IgD-negative memory B cell (primary cell): ENCODE results near the gene EN1. TPM values are rescaled to one million over a fixed set of nuclear protein-coding genes. Genes with fewer than 3 reads are reported as not detected.

Experiments used
- H3K27ac Mint-ChIP-seq, 3 donors: one replicate each; pipeline ENCODE4 v1.8.0; 2020 to 2022; ENCODE audit warnings: mild to moderate bottlenecking in 3 of 3, mixed read lengths in 3 of 3, moderate library complexity in 1 of 3
- H3K27me3 Mint-ChIP-seq: one replicate; pipeline ENCODE4 v1.8.0; 2021; ENCODE audit warnings: mixed read lengths
- H3K36me3 Mint-ChIP-seq: one replicate; pipeline ENCODE4 v1.8.0; 2020; ENCODE audit warnings: mild to moderate bottlenecking, mixed read lengths
- H3K4me1 Mint-ChIP-seq, 3 donors: one replicate each; pipeline ENCODE4 v1.8.0; 2020 to 2022; ENCODE audit warnings: mixed read lengths in 3 of 3, mild to moderate bottlenecking in 1 of 3
- H3K4me3 Mint-ChIP-seq, 4 donors: one replicate each; pipeline ENCODE4 v1.8.0; 2020 to 2022; ENCODE audit warnings: mild to moderate bottlenecking in 4 of 4, mixed read lengths in 4 of 4, moderate library complexity in 3 of 4
- H3K9me3 Mint-ChIP-seq, 3 donors: one replicate each; pipeline ENCODE4 v1.8.0; 2020 to 2021; ENCODE audit warnings: mixed read lengths in 3 of 3, mild to moderate bottlenecking in 1 of 3
- polyA plus RNA-seq: library from polyadenylated mRNA; unstranded; fragments of 300-500 nt; fragmentation: Illumina TruSeq; gene quantifications from one replicate; pipeline ENCODE4 v1.2.3, GENCODE V29; 2021

EN1 gene
- polyA plus RNA-seq = not detected

DNA sequence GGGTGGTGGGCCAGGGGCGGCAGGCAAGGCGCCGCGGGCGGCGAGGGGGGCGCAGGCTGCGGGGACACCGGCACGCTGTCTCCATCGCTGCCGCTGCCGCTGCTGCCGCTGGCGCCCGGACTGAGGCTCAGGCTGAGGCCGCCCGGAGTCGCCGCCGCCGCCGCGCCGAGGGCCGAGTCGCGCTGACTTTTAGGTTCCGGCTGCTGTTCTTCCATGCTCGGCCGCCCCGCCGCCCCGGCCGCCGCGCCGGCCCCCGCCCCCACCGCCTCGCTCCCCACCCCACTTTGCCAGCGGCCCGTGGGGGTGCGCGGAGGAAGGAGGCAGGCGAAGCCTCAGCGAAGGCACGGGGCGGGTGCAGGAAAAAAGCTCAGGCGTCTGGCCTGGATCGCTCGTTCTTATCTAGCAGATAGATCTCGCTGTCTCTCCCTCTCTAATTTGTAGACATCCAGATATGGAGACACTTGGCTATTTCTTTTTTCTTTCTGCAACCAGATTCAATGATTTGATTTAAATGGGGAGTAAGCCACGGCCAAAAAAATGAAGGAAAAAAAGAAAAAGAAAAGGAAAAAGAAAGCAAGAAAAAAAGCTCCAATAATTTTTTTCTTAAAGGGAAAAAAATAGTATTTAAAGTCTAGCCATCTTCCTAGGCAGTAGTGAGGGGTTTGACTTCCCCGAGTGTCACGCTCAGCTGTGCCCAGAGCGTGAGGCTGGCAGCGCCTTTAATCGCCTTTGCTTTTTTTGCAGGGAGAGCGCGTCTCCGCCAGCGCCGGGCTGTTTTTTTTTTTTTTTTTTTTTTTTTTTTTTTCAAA, at the start of gene EN1:
TSS of gene EN1 (minus strand) at position 696 of the 809 bp plus-strand sequence. CDS start at position 215, 481 bp downstream.
- H3K9me3 Mint-ChIP-seq = peaks cover 0 to 6% (median 0%) of the 10 kb centered on the region in 3 donors
- peaks cover 0 to 7% (median 6%) of the 10 kb centered on the region in 3 donors for H3K4me1 Mint-ChIP-seq
- H3K27me3 Mint-ChIP-seq = peaks cover 67% of the 10 kb centered on the region
- peak within 1 kb of the TSS in 3 of 4 donors; percentile 43 to 57 (median 51) for H3K4me3 Mint-ChIP-seq
- peak within 1 kb of the TSS; percentile 60 to 90 (median 67) for H3K27ac Mint-ChIP-seq
- H3K36me3 Mint-ChIP-seq = no peaks in the 10 kb centered on the region

DNA sequence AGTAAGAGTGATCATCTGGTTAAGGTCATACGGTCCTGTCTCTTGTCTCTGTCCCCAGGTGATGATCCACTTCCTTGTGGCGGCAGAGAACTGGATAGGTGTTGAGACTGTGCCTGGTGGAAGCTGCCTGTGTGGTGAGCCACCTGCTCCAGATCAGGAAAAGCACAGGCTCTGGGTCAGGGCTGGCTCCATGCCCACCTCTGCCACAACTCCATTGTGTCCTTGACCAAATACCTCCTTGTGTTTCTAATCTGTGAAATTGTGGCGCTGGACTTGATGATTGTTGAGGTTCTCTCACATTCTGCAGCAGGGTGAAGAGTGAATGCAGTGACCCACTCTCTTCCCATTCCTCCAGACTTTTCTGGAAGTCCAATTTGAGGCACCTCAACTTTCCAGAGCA, 45.7 kb upstream of the EN1 start:
- Mint-ChIP-seq H3K36me3 (no peaks in the 10 kb centered on the region), H3K9me3 (peaks cover 3 to 16% (median 9%) of the 10 kb centered on the region in 3 donors), H3K27ac (no peak overlapping the region)

DNA sequence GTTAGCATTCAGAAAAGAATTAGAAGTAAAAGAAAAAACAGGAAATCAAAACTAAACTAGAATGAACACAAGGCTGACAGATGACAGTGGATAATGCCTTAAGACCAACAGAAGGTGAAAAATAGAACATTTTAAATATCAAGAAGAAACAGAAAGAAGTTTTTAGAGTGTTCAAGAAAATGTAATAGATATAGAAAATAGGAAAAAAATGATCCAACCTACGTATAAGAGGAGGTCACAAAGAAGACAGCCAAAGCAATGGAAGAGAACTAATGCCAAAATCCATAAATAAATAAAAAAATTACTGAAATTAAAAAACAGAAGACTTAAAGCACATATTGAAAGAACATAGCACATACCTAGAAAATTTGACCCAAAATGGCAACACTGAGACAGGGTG, 42.5 kb upstream of the EN1 start:
- no peaks in the 10 kb centered on the region for H3K4me1 Mint-ChIP-seq
- peaks cover 3 to 16% (median 7%) of the 10 kb centered on the region in 3 donors for H3K9me3 Mint-ChIP-seq
- H3K4me3 Mint-ChIP-seq = no peak overlapping the region
- no peaks in the 10 kb centered on the region for H3K36me3 Mint-ChIP-seq
- H3K27ac Mint-ChIP-seq = no peak overlapping the region
- peaks cover 7% of the 10 kb centered on the region for H3K27me3 Mint-ChIP-seq

More for the DNA sequence above, 45.7 kb upstream of the EN1 start:
- Mint-ChIP-seq H3K27me3 (peaks cover 3% of the 10 kb centered on the region), H3K4me1 (no peaks in the 10 kb centered on the region), H3K4me3 (no peak overlapping the region)

DNA sequence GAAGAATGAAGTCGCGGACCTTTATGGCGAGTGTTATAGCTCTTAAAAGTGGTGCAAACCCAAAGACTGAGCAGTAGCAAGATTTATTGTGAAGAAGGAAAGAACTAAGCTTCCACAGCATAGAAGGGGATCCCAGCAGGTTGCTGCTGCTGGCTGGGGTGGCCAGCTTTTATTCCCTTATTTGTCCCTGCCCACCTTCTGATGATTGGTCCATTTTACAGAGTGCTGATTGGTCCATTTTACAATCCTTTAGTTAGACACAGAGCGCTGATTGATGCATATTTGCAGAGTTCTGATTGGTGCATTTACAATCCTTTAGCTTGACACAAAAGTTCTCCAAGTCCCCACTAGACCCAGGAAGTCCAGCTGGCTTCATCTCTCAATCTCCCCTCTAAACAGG, 36.3 kb upstream of the EN1 start:
- peak overlapping the region in 1 of 3 donors; percentile 83 for H3K27ac Mint-ChIP-seq
- no peaks in the 10 kb centered on the region for H3K36me3 Mint-ChIP-seq
- H3K4me1 Mint-ChIP-seq = peaks cover 2 to 6% (median 5%) of the 10 kb centered on the region in 3 donors
- peaks cover 26% of the 10 kb centered on the region for H3K27me3 Mint-ChIP-seq
- peaks cover 0 to 2% (median 0%) of the 10 kb centered on the region in 3 donors for H3K9me3 Mint-ChIP-seq
- no peak overlapping the region for H3K4me3 Mint-ChIP-seq

DNA sequence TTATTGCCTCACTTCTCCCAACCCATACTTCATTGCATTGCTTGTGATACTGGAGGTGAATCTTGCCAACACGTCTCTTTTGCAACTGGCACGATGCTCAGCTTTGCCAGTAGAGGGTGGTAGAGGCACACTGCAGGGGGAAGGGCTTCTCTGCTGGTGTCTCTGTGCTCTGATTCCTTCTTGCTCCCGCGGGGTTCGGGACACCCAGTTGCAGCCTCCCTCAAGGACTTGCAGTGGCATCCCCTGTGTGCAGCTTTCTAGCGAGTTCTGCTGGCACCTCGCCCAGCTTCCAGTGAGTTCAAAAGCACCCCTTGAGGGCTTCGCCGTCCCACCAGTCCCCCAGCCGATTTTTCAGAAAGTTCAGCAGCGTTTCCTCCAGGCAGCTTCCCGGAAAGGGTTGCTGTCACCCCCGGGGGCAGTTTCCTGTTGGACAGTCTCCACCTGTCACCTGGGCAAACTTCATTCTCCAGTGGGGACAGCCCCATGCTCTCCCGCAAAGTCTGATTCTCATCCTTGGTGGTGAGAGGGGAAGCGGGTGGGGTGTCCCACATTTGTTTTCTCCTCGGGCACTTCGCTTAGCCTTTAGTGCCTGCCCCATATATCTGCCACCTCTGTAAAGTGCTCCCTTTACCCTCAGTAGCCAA, 35.4 kb upstream of the EN1 start:
- peaks cover 2 to 6% (median 5%) of the 10 kb centered on the region in 3 donors for H3K4me1 Mint-ChIP-seq
- peak overlapping the region in 1 of 3 donors; percentile 83 for H3K27ac Mint-ChIP-seq
- H3K36me3 Mint-ChIP-seq = no peaks in the 10 kb centered on the region
- peaks cover 31% of the 10 kb centered on the region for H3K27me3 Mint-ChIP-seq
- peak overlapping the region; percentile 44 to 90 (median 81) for H3K4me3 Mint-ChIP-seq
- no peaks in the 10 kb centered on the region for H3K9me3 Mint-ChIP-seq

DNA sequence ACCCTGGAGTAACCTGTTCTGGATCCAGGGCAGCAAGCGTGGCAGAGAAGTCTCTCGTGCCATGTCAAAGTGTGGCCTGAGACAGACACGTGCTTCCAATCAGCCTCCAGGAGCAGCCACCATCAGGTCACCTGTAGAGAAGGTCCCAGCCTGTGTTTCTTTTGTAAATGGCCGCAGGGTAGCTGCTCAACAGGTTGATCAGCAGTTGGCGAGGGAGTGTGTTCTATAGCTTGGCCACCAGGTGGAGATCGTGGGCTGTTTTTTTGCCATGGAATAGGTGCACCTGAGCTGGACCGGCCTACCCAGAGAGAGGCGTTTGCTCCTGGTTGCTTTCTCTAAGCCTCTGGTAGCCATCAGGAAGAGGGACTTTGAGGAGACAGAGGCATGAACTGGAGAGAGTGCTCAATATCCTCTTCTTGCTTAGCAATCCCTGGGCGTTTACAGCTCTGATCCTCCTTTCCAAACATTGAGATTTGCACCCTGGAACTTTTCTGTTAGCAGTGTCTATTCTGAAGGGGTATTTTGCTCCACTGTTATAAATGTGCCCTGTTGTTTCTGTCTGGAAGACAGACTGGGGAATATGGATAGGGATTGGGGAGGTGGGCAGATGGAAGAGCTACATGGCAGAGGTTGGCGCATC, 34.2 kb upstream of the EN1 start:
- peaks cover 2 to 6% (median 5%) of the 10 kb centered on the region in 3 donors for H3K4me1 Mint-ChIP-seq
- H3K27ac Mint-ChIP-seq = no peak overlapping the region
- no peaks in the 10 kb centered on the region for H3K36me3 Mint-ChIP-seq
- peak overlapping the region in 2 of 4 donors; percentile 14 to 55 for H3K4me3 Mint-ChIP-seq
- H3K27me3 Mint-ChIP-seq = peaks cover 28% of the 10 kb centered on the region
- no peaks in the 10 kb centered on the region for H3K9me3 Mint-ChIP-seq

DNA sequence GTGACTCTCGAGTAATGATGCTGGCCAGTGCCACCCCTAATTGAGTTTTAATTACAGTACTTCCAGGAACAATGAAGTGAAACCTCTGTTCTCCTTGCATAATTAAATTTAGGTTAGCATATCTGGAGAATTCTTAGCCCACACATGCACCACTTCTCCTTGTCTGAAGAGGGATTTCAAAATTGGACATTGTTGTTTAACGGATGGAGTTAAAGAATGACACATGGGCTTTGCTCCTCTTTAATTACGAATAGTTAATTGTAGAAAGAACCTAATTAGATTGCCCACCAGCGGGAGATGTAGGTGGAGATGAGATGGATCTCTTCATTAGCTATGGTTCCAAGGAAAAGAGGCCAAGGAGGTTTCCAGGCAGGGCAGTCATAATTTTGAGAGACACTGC, 33.1 kb upstream of the EN1 start:
- Mint-ChIP-seq H3K4me3 (no peak overlapping the region), H3K9me3 (no peaks in the 10 kb centered on the region), H3K4me1 (peaks cover 2 to 6% (median 5%) of the 10 kb centered on the region in 3 donors), H3K27me3 (peaks cover 33% of the 10 kb centered on the region), H3K36me3 (no peaks in the 10 kb centered on the region), H3K27ac (no peak overlapping the region)

DNA sequence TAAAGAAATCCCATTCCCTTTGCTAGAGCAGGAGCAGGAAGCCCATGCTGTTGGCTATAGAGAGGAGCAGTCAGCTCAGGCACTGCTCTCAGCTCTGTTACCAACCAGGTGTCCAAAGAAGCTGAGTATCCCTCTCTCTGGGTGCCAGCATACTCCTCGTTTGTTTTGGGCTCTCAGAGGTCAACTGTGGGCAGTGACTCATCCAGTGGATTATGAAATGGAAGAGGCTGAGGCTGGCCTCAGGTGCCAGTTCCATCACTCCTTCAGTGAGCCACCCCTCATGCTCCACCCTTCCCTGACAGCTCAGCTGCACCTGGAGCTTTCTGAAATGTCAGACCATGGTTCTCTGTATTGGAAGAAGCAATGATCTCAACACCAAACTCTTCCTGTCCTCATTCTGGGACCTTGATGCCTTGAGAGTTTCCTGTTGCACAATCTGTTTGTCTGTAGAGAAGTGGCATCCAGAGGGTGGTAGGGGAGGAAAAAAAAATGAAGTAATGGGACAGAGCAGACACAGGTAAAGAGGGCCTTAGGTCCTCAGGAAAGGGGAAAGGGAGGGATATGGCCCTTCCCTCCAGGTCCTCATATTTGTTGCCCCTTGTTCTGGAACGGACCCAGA, 31.2 kb upstream of the EN1 start:
- Mint-ChIP-seq H3K9me3 (no peaks in the 10 kb centered on the region), H3K27ac (peak overlapping the region in 1 of 3 donors; percentile 33), H3K4me3 (no peak overlapping the region), H3K36me3 (no peaks in the 10 kb centered on the region), H3K4me1 (peaks cover 2 to 6% (median 5%) of the 10 kb centered on the region in 3 donors), H3K27me3 (peaks cover 33% of the 10 kb centered on the region)

DNA sequence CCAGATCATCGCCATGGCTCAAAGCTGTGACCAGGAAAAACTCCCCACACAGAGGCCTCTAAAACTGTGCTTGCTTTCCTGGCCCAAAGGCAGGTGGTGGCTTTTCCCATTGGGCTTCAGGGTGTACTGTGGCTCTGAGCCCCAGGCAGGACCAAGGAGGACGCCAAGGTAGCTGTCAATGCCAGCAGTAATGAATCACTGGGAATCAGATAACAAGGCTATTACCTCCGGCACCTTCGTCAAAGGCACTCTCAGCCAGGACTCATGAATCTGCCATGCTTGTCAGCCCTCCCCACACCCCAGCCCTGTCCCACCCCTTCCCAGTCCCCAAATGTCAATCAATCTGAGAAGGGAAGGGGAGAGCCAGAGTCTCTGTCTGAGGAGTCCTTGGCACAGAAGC, 27.9 kb upstream of the EN1 start:
- no peaks in the 10 kb centered on the region for H3K36me3 Mint-ChIP-seq
- peaks cover 25% of the 10 kb centered on the region for H3K27me3 Mint-ChIP-seq
- H3K4me3 Mint-ChIP-seq = no peak overlapping the region
- H3K27ac Mint-ChIP-seq = no peak overlapping the region
- H3K9me3 Mint-ChIP-seq = no peaks in the 10 kb centered on the region
- H3K4me1 Mint-ChIP-seq = no peaks in the 10 kb centered on the region

DNA sequence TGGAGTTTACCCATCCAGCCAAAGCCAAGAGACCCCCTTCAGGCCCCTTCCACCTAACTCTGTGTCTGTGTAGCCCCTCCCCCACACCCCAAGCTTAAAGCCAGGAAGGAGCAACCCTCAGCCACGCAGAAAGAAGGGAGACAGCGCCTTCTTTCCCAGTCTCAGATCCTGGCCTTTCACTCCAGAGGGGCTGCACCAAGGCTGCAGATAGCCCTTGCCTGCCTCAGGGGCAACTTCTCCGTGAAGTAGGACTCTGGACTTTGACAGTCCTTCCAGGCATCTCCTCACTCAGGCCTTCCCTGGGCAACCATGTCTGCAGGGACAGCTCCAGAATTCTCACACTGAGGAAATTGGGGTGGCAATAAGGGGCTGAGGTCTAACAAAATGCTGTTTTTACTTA, 26.9 kb upstream of the EN1 start:
- H3K4me1 Mint-ChIP-seq = no peaks in the 10 kb centered on the region
- H3K27ac Mint-ChIP-seq = no peak overlapping the region
- H3K4me3 Mint-ChIP-seq = no peak overlapping the region
- H3K9me3 Mint-ChIP-seq = no peaks in the 10 kb centered on the region
- H3K36me3 Mint-ChIP-seq = no peaks in the 10 kb centered on the region
- peaks cover 20% of the 10 kb centered on the region for H3K27me3 Mint-ChIP-seq

DNA sequence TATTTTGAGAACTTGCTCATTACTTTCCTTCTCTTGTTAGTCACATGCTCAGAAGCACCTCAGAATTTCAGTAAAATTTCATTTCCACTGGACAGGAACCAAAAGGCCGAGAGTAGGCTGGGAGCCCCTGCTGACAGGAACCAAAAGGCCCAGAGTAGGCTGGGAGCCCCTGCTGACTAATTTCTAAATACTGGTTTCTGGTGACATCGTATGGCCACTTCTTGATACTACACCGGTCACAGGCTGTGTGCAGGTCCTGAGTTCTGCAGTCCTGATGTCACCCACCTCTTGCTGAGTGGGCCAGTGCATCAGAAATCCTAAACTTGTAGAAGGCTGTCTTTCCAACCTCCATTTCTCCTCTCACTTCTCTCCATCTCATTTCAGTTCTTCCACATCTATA, 17.7 kb upstream of the EN1 start:
- Mint-ChIP-seq H3K36me3 (no peaks in the 10 kb centered on the region), H3K27ac (peak overlapping the region in 1 of 3 donors; percentile 68)

DNA sequence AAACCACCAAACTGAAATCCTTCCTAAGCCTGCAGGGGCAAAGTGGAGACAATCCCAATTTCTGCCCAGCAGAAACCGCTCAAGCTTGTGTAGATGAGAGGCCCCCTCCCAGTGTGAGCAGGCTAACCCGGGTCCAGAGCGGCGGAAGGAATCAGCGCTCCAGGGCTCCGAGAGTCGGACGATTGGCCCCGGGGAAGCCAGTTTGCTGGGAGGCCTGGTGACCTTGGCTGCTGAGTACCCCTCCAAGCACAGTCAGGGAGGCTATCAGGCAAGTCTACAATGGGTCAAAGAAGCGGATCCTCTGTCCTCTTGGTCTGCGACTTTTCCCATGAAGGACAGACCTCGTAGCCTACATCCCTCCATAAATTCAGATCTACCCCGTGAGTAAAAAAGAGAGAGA, 16.8 kb upstream of the EN1 start:
- no peak overlapping the region for H3K27ac Mint-ChIP-seq
- H3K27me3 Mint-ChIP-seq = peaks cover 24% of the 10 kb centered on the region
- H3K4me3 Mint-ChIP-seq = no peak overlapping the region
- H3K36me3 Mint-ChIP-seq = no peaks in the 10 kb centered on the region
- no peaks in the 10 kb centered on the region for H3K4me1 Mint-ChIP-seq
- no peaks in the 10 kb centered on the region for H3K9me3 Mint-ChIP-seq

More for the DNA sequence above, 17.7 kb upstream of the EN1 start:
- peaks cover 16% of the 10 kb centered on the region for H3K27me3 Mint-ChIP-seq
- H3K4me1 Mint-ChIP-seq = no peaks in the 10 kb centered on the region
- H3K9me3 Mint-ChIP-seq = no peaks in the 10 kb centered on the region
- H3K4me3 Mint-ChIP-seq = no peak overlapping the region

DNA sequence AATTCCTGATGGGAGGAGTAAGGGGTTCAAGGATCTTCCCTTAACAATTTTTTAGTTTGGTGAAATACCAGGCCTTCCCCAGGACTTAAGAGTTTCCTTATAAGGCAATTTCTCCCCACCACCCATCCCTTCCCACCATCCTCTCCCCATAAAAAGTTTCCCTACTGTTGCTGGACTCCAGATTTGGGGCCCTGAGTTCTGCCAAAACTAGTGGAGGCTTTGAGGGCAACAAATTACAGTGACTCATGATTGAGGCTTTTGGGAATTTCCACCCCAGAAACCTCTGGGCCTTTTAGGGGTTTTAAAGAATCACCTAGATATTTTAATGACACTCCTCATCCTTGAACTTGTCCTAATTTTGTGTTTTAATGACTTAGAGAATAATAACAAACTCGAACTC, 14.3 kb upstream of the EN1 start:
- Mint-ChIP-seq H3K27ac (no peak overlapping the region), H3K36me3 (no peaks in the 10 kb centered on the region), H3K4me3 (no peak overlapping the region), H3K4me1 (peaks cover 0 to 4% (median 2%) of the 10 kb centered on the region in 3 donors), H3K9me3 (peaks cover 0 to 2% (median 0%) of the 10 kb centered on the region in 3 donors), H3K27me3 (peaks cover 39% of the 10 kb centered on the region)

DNA sequence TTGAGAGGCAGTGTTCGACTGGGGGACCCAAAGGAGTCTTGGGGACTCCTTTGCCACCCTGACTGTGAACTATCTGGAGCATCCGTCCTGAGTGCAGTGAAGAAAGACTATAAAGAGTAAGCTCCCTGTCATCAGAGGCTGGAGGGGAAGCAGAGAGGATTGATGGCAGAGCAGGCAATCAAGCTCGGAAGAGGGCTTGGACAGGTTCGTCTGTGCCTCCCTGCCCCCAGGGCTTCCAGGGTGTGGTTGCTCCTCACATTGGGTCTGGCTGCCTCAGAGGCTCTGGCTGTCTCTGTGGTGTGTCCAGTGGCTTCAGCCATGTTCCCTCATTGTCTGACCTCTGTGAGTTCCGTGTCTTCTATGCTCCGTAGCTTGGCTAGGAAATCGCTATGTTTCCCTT, 13.8 kb upstream of the EN1 start:
- Mint-ChIP-seq H3K27me3 (peaks cover 44% of the 10 kb centered on the region), H3K27ac (no peak overlapping the region), H3K4me3 (peak overlapping the region in 1 of 4 donors; percentile 41), H3K36me3 (no peaks in the 10 kb centered on the region), H3K9me3 (peaks cover 0 to 2% (median 0%) of the 10 kb centered on the region in 3 donors), H3K4me1 (peaks cover 3 to 9% (median 5%) of the 10 kb centered on the region in 3 donors)

DNA sequence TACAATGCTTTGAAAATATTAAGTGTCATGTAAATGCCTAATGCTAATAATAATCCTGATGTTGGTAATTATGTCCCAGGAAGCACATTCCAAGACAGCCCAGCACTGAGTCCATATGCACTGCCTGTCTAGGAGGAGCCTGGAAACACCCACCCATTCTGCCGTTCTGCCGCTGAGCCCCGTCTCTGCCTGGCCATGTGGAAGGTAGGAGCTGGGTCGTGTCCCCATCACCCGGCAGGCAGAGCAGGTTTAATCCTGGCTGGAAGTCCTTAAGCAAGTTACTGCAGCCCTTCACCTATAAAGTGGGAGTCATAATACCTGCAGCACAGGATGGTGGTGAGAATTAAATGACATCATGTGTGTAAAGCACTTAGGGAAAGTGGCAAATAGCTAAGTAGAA, 13.1 kb upstream of the EN1 start:
- Mint-ChIP-seq H3K9me3 (peaks cover 0 to 2% (median 0%) of the 10 kb centered on the region in 3 donors), H3K4me3 (no peak overlapping the region), H3K4me1 (peaks cover 3 to 11% (median 8%) of the 10 kb centered on the region in 3 donors), H3K27ac (no peak overlapping the region), H3K27me3 (peaks cover 50% of the 10 kb centered on the region), H3K36me3 (no peaks in the 10 kb centered on the region)
